Hepatocyte (in vitro differentiated cells): ENCODE measurements around the gene ZFHX2. TPM values are rescaled to one million over a fixed set of nuclear protein-coding genes. Genes with fewer than 3 reads are reported as not detected.

Experiments
- DNase-seq: peaks from one replicate; pipeline ENCODE4 v3.0.0-alpha.2; 2016; ENCODE audit warnings: low spot score
- H2AFZ ChIP-seq: fragments of 200-600 bp; sonication (generic); 2 replicates; pipeline ENCODE4 v1.6.0; 2016; ENCODE audit warnings: antibody characterized with exemption, mild to moderate bottlenecking
- H3K27ac ChIP-seq: fragments of 200-600 bp; sonication (generic); 2 replicates; pipeline ENCODE4 v1.5.1; 2016; ENCODE audit warnings: mild to moderate bottlenecking
- H3K27me3 ChIP-seq: fragments of 200-600 bp; sonication (generic); 2 replicates; pipeline ENCODE4 v1.6.1; 2016
- H3K36me3 ChIP-seq: fragments of 200-600 bp; sonication (generic); replicated peaks from 2 replicates; pipeline ENCODE4 v1.5.1; 2016; ENCODE audit warnings: low read depth; ENCODE audit not compliant: insufficient read depth
- H3K4me1 ChIP-seq: fragments of 200-600 bp; sonication (generic); 2 replicates; pipeline ENCODE4 v1.5.1; 2016; ENCODE audit warnings: mild to moderate bottlenecking, moderate library complexity; ENCODE audit not compliant: insufficient read depth
- H3K4me2 ChIP-seq: fragments of 200-600 bp; sonication (generic); 2 replicates; pipeline ENCODE4 v1.6.0; 2016
- H3K4me3 ChIP-seq: fragments of 200-600 bp; sonication (generic); 2 replicates; pipeline ENCODE4 v1.5.1; 2016; ENCODE audit warnings: mild to moderate bottlenecking
- H3K79me2 ChIP-seq: fragments of 200-600 bp; sonication (generic); 2 replicates; pipeline ENCODE4 v1.6.0; 2017; ENCODE audit warnings: mild to moderate bottlenecking
- H3K9me2 ChIP-seq: fragments of 200-600 bp; sonication (generic); replicated peaks from 2 replicates; pipeline ENCODE4 v1.6.0; 2017; ENCODE audit warnings: mild to moderate bottlenecking; ENCODE audit not compliant: insufficient read depth
- H3K9me3 ChIP-seq: fragments of 200-600 bp; sonication (generic); 2 replicates; pipeline ENCODE4 v1.5.1; 2016; ENCODE audit warnings: low read depth, mild to moderate bottlenecking
- H4K20me1 ChIP-seq: fragments of 200-600 bp; sonication (generic); 2 replicates; pipeline ENCODE4 v1.6.0; 2016; ENCODE audit warnings: mild to moderate bottlenecking; ENCODE audit not compliant: insufficient read depth, poor library complexity, severe bottlenecking
- EZH2 ChIP-seq: fragments of 200-600 bp; sonication (generic); IDR thresholded peaks from 2 replicates; pipeline ENCODE4 v1.6.1; 2016; ENCODE audit warnings: antibody characterized with exemption, mild to moderate bottlenecking, borderline replicate concordance
- EZH2phosphoT487 ChIP-seq: fragments of 200-600 bp; sonication (generic); IDR thresholded peaks from one replicate; pipeline ENCODE4 v1.6.1; 2018; ENCODE audit warnings: antibody characterized with exemption, mild to moderate bottlenecking, low read depth, moderate library complexity; ENCODE audit not compliant: unreplicated experiment, severe bottlenecking
- WGBS: methylation state at CpG from one replicate; pipeline ENCODE4 v1.1.6; 2016; ENCODE audit warnings: low lambda C conversion rate; ENCODE audit errors: missing lambda C conversion rate; 5-methylcytosine and 5-hydroxymethylcytosine counted together
- polyA plus RNA-seq: library from polyadenylated mRNA; unstranded; fragments of >200 nt; fragmentation: Nextera tagmentation; extraction: Ambion mirVana; gene quantifications from 2 replicates; pipeline ENCODE4 v1.2.1, GENCODE V29; 2016
- total RNA-seq: library from RNA; depleted of rRNA; stranded (reverse); fragments of >200 nt; gene quantifications from 2 replicates; pipeline ENCODE4 v1.2.3, GENCODE V29; 2014
- TF ChIP-seq, protein P1 (sequence below): fragments of 200-600 bp; sonication (generic); IDR thresholded peaks from 2 replicates; pipeline ENCODE4 v1.5.1; 2016; ENCODE audit warnings: antibody characterized with exemption, mild to moderate bottlenecking; ENCODE audit not compliant: poor library complexity

ZFHX2 gene
- total and polyA plus RNA-seq, 2 experiments from 2014 or later = 1.4 to 1.5 TPM

DNA sequence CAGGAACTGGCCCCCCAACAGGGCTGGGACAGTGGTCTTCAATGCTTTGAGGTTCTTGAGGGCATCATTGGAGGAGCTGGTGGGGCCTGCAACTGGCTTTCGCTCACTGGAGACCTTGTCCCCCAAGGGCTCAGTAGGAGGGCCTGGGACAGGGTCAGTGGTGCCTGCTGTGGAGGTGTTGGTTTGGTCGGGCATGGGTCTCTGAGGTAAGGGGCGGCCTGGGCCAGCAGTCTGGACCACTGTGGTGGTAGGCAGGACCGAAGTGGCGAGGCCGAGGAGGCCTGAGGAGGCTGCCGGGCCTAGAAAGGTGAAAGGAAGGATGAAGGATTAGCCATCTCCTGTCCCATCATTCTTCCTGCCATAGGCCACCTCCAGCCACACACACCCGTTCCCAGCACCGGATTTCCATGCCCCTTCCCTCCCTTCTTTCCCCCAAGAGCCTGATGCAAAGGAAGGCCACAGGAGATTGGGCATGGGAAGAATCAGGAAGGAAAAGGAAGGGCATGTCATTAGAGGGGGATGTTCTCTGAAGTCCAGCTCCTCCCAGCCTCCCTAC is 28.8 kb downstream of the ZFHX2 start:
- WGBS = 95% methylated on average over 9 of the region's 9 CpGs

DNA sequence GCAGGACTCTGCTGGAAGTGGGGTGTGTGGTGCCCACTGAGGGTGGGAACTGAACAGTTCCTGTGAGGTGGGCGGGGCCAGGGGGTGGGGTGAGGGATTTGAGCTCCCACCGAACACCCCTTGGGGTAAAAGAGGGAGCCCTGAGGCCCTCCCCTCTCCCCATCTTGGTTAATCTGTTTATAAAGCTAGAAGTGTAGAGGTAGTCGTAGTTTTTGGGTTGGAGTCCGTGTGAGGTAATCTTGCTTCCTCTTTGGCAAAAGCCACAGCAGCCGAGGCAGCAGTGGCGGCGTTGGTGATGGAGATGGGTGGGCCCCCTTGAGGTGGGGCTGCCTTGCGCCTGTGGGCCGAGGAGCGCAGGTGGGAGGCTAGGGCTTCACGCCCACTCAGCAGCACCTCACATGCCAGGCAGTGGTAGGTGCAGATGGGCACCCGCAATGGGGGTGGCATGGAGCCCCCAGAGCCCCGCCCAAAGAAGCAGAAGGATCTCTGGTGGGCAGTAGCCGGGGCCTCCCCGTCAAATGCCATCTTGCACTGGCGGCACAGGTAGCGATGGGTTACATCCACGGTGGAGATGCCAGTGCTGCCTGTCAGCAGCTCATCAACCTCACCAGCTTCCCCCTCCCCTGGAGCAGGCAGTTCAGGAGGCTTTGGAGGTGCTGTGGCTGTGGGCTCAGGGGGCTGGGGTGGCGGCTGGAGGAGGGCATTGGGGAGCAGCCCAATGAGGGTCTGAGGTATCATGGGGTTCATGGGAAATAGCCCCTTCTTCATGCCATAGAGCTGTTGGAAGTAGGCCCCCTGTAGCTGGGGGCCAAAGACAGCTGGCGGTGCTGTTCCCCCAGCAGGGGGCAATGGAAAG is 29.6 kb downstream of the ZFHX2 start:
- H4K20me1 ChIP-seq = no peaks in the 10 kb centered on the region
- H3K9me2 ChIP-seq = no peaks in the 10 kb centered on the region
- DNase-seq = no peak
- no peaks in the 10 kb centered on the region for H3K27me3 ChIP-seq
- H3K79me2 ChIP-seq = no peaks in the 10 kb centered on the region
- H3K4me2 ChIP-seq = no peak overlapping the region
- no peaks in the 10 kb centered on the region for H3K4me1 ChIP-seq
- no peak overlapping the region for H3K4me3 ChIP-seq
- no peaks in the 10 kb centered on the region for H3K36me3 ChIP-seq
- H3K9me3 ChIP-seq = no peaks in the 10 kb centered on the region
- H2AFZ ChIP-seq = no peak overlapping the region
- no peak overlapping the region for H3K27ac ChIP-seq
- TF ChIP-seq, protein P1, sequence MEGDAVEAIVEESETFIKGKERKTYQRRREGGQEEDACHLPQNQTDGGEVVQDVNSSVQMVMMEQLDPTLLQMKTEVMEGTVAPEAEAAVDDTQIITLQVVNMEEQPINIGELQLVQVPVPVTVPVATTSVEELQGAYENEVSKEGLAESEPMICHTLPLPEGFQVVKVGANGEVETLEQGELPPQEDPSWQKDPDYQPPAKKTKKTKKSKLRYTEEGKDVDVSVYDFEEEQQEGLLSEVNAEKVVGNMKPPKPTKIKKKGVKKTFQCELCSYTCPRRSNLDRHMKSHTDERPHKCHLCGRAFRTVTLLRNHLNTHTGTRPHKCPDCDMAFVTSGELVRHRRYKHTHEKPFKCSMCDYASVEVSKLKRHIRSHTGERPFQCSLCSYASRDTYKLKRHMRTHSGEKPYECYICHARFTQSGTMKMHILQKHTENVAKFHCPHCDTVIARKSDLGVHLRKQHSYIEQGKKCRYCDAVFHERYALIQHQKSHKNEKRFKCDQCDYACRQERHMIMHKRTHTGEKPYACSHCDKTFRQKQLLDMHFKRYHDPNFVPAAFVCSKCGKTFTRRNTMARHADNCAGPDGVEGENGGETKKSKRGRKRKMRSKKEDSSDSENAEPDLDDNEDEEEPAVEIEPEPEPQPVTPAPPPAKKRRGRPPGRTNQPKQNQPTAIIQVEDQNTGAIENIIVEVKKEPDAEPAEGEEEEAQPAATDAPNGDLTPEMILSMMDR = no peak
- no peak for TF ChIP-seq EZH2phosphoT487
- WGBS = 93% methylated on average over 19 of the region's 20 CpGs

More for the DNA sequence above, 28.8 kb downstream of the ZFHX2 start:
- TF ChIP-seq EZH2 (no peak), EZH2phosphoT487 (no peak)
- TF ChIP-seq, protein P1 = no peak
- Histone ChIP-seq H3K79me2 (no peaks in the 10 kb centered on the region), H3K4me1 (no peaks in the 10 kb centered on the region), H3K27ac (no peak overlapping the region), H3K4me2 (no peak overlapping the region), H3K9me2 (no peaks in the 10 kb centered on the region), H2AFZ (no peak overlapping the region), H3K9me3 (no peaks in the 10 kb centered on the region), H3K27me3 (no peaks in the 10 kb centered on the region), H4K20me1 (no peaks in the 10 kb centered on the region), H3K36me3 (no peaks in the 10 kb centered on the region), H3K4me3 (no peak overlapping the region)
- no peak for DNase-seq

DNA sequence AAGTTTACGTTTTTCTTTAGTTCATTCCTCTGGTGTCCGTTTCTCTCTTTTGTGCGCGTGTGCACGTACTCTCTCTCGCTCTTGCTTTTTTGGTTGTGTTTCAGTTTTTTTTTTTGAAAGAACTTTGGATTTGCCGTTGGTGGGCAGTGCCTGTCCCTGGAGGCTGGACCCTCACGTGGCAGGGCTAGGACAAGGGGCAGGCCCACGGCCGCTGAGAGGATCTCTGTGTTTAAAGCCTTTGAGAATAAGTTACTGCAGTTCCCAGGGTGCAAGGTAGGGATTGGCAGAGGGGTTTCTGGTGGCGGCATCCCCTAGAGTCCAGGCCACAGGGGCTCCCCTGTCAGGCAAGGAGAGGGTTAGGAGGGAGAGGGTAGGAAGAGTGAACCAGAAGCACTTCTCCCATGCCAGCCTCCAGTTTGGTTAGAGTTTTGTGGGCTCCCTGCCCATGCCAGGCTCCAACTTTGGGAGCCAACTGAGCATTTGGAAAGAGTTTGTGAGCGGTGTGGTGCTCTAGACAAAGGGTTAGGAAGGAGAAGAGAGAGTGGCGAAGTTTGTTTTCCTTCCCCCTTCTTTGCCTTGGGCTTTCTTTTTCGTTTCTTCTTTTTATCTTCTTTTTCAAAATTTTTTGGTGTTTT is 30.5 kb downstream of the ZFHX2 start:
- Histone ChIP-seq H3K9me2 (no peaks in the 10 kb centered on the region), H4K20me1 (no peaks in the 10 kb centered on the region), H2AFZ (no peak overlapping the region), H3K27me3 (no peaks in the 10 kb centered on the region), H3K36me3 (no peaks in the 10 kb centered on the region), H3K4me3 (no peak overlapping the region), H3K9me3 (no peaks in the 10 kb centered on the region), H3K27ac (no peak overlapping the region), H3K79me2 (no peaks in the 10 kb centered on the region), H3K4me2 (no peak overlapping the region), H3K4me1 (no peaks in the 10 kb centered on the region)
- WGBS = 92% methylated on average over 14 of the region's 14 CpGs
- TF ChIP-seq EZH2 (no peak), EZH2phosphoT487 (no peak)
- TF ChIP-seq, protein P1 = no peak
- DNase-seq = no peak
